ENCODE data around the gene ZNF521. TPM values are rescaled to one million over a fixed set of nuclear protein-coding genes. Genes with fewer than 3 reads are reported as not detected.
A peak's percentile ranks its signal among the peaks of the same experiment; 100 is the strongest.

The ZNF521 gene
- total RNA-seq, 2 donors from 2014 or later = 29.4 to 34.4 TPM

GRCh38 chr18:25237571-25238267, 114.2 kb downstream of the ZNF521 start:
- intact Hi-C loops (cut with DNase I) = loop anchor here in 1 of 2 donors (10.0 kb wide), 2 partner anchors 103 to 253 kb away; no protein-coding TSS in a partner anchor
- DNase-seq (no peak), ATAC-seq (peak in 1 of 2 donors; percentile 53)

GRCh38 chr18:25236736-25237135, 115.2 kb downstream of the ZNF521 start:
- intact Hi-C loops (cut with DNase I) = loop anchor here in 1 of 2 donors (10.0 kb wide), 2 partner anchors 102 to 252 kb away; no protein-coding TSS in a partner anchor
- DNase-seq = no peak
- ATAC-seq = no peak

GRCh38 chr18:25235401-25236042, 116.4 kb downstream of the ZNF521 start:
- intact Hi-C loops (cut with DNase I) = loop anchor here in 1 of 2 donors (10.0 kb wide), 2 partner anchors 101 to 251 kb away; no protein-coding TSS in a partner anchor
- DNase-seq (no peak), ATAC-seq (no peak)

- DNase-seq (no peak), ATAC-seq (no peak)
- intact Hi-C loops (cut with DNase I) = loop anchor here in 1 of 2 donors (5.0 to 10.0 kb wide), 3 partner anchors 100 to 250 kb away; no protein-coding TSS in a partner anchor
These were observed 117.1 kb downstream of the ZNF521 start for GRCh38 chr18:25234740-25235345.

- intact Hi-C loops (cut with DNase I) = loop anchor here in 1 of 2 donors (5.0 to 10.0 kb wide), 3 partner anchors 99 to 249 kb away; no protein-coding TSS in a partner anchor
- no peak for DNase-seq
- ATAC-seq = no peak
These were observed 117.7 kb downstream of the ZNF521 start for GRCh38 chr18:25234322-25234639.

GRCh38 chr18:25233528-25234321, 118.2 kb downstream of the ZNF521 start:
- intact Hi-C loops (cut with DNase I) = loop anchor here in 1 of 2 donors (5.0 to 10.0 kb wide), 3 partner anchors 99 to 249 kb away; no protein-coding TSS in a partner anchor
- DNase-seq (no peak), ATAC-seq (peak; percentile 35 to 68)

- DNase-seq = peak; percentile 33
- peak in 1 of 2 donors; percentile 22 for ATAC-seq
- intact Hi-C loops (cut with DNase I) = loop anchor here in 1 of 2 donors (5.0 to 10.0 kb wide), 3 partner anchors 97 to 247 kb away; no protein-coding TSS in a partner anchor
These were observed 120.7 kb downstream of the ZNF521 start for GRCh38 chr18:25231327-25231691.

- peak; percentile 84 for DNase-seq
- peak; percentile 87 to 91 for ATAC-seq
- intact Hi-C loops (cut with DNase I) = loop anchor here in 1 of 2 donors (5.0 to 10.0 kb wide), 3 partner anchors 96 to 246 kb away; no protein-coding TSS in a partner anchor
These were observed 121.2 kb downstream of the ZNF521 start for GRCh38 chr18:25230658-25231326.

GRCh38 chr18:25229920-25230319, 122.0 kb downstream of the ZNF521 start:
- intact Hi-C loops (cut with DNase I) = loop anchor here in 1 of 2 donors (5.0 to 10.0 kb wide), 4 partner anchors 95 to 355 kb away; no protein-coding TSS in a partner anchor
- DNase-seq = no peak
- no peak for ATAC-seq

GRCh38 chr18:25229081-25229480, 122.9 kb downstream of the ZNF521 start:
- DNase-seq (peak; percentile 43), ATAC-seq (peak in 1 of 2 donors; percentile 11)
- intact Hi-C loops (cut with DNase I) = loop anchor here in 1 of 2 donors (10.0 kb wide), 1 partner anchor 354 kb away; no protein-coding TSS in a partner anchor

GRCh38 chr18:25228410-25228809, 123.6 kb downstream of the ZNF521 start:
- no peak for DNase-seq
- intact Hi-C loops (cut with DNase I) = loop anchor here in 1 of 2 donors (10.0 kb wide), 1 partner anchor 354 kb away; no protein-coding TSS in a partner anchor

GRCh38 chr18:25225151-25225550, 126.8 kb downstream of the ZNF521 start:
- no peak for ATAC-seq
- intact Hi-C loops (cut with DNase I) = loop anchor here in 1 of 2 donors (10.0 kb wide), 1 partner anchor 350 kb away; no protein-coding TSS in a partner anchor

More at GRCh38 chr18:25228410-25228809, 123.6 kb downstream of the ZNF521 start:
- no peak for ATAC-seq

GRCh38 chr18:25223899-25224886, 127.8 kb downstream of the ZNF521 start:
- intact Hi-C loops (cut with DNase I) = loop anchor here in 1 of 2 donors (10.0 kb wide), 1 partner anchor 349 kb away; no protein-coding TSS in a partner anchor
- peak; percentile 68 to 69 for ATAC-seq
- DNase-seq = no peak

More at GRCh38 chr18:25225151-25225550, 126.8 kb downstream of the ZNF521 start:
- no peak for DNase-seq

GRCh38 chr18:25223211-25223610, 128.8 kb downstream of the ZNF521 start:
- no peak for ATAC-seq
- intact Hi-C loops (cut with DNase I) = loop anchor here in 1 of 2 donors (10.0 kb wide), 1 partner anchor 348 kb away; no protein-coding TSS in a partner anchor
- no peak for DNase-seq

- DNase-seq (no peak), ATAC-seq (no peak)
- intact Hi-C loops (cut with DNase I) = loop anchor here in 1 of 2 donors (10.0 kb wide), 1 partner anchor 348 kb away; no protein-coding TSS in a partner anchor
These were observed 129.3 kb downstream of the ZNF521 start for GRCh38 chr18:25222648-25223047.

GRCh38 chr18:25210622-25211021, 141.3 kb downstream of the ZNF521 start:
- DNase-seq (no peak), ATAC-seq (peak in 1 of 2 donors; percentile 49)
- intact Hi-C loops (cut with DNase I) = no loop called here
